Daoy (cell line): ENCODE data around the gene RAVER2. TPM values are rescaled to one million over a fixed set of nuclear protein-coding genes. Genes with fewer than 3 reads are reported as not detected.
"Not testable (repeated sequence)": the region's sequence is repeated elsewhere in the genome, so short reads cannot be mapped to it uniquely, and the experiment has no call there.

Experiments
- DNase-seq: peaks from one replicate; pipeline ENCODE4 v3.0.0-alpha.2; 2015; ENCODE audit warnings: low read depth
- total RNA-seq: library from RNA; depleted of rRNA; stranded (reverse); fragments of >200 nt; shearing (Covaris generic); gene quantifications from 2 replicates; pipeline ENCODE4 v1.2.3, GENCODE V29; 2014

The RAVER2 gene
- total RNA-seq, 1 experiment from 2014 or later: 9.0 TPM

- no peak for DNase-seq
These were observed 1.4 kb downstream of the RAVER2 start for GRCh38 chr1:64745986-64746940.

- DNase-seq: no peak
These were observed 3.3 kb downstream of the RAVER2 start for GRCh38 chr1:64748222-64748621.

GRCh38 chr1:64748706-64749105 lies 3.8 kb downstream of the RAVER2 start:
- DNase-seq: no peak

GRCh38 chr1:64750092-64750491 lies 5.2 kb downstream of the RAVER2 start:
- no peak for DNase-seq

- no peak for DNase-seq
These were observed 6.0 kb downstream of the RAVER2 start for GRCh38 chr1:64750875-64751274.

- DNase-seq: no peak
These were observed 9.3 kb downstream of the RAVER2 start for GRCh38 chr1:64754173-64754572.

- DNase-seq: no peak
These were observed 10.5 kb downstream of the RAVER2 start for GRCh38 chr1:64755361-64755760.

- DNase-seq: no peak
These were observed 11.9 kb downstream of the RAVER2 start for GRCh38 chr1:64756770-64757169.

GRCh38 chr1:64757213-64757612 lies 12.3 kb downstream of the RAVER2 start:
- no peak for DNase-seq

- DNase-seq: no peak
These were observed 13.4 kb downstream of the RAVER2 start for GRCh38 chr1:64758233-64758632.

- no peak for DNase-seq
These were observed 15.1 kb downstream of the RAVER2 start for GRCh38 chr1:64759968-64760367.

GRCh38 chr1:64765012-64765411 lies 20.1 kb downstream of the RAVER2 start:
- DNase-seq: no peak

GRCh38 chr1:64765826-64766225 lies 21.0 kb downstream of the RAVER2 start:
- no peak for DNase-seq

- DNase-seq: no peak
These were observed 21.6 kb downstream of the RAVER2 start for GRCh38 chr1:64766429-64766828.

- DNase-seq: no peak
These were observed 24.6 kb downstream of the RAVER2 start for GRCh38 chr1:64769482-64769881.

GRCh38 chr1:64769971-64770370 lies 25.1 kb downstream of the RAVER2 start:
- no peak for DNase-seq

GRCh38 chr1:64773306-64773705 lies 28.4 kb downstream of the RAVER2 start:
- DNase-seq: not testable (repeated sequence)

- DNase-seq: no peak
These were observed 30.2 kb downstream of the RAVER2 start for GRCh38 chr1:64775113-64775512.

GRCh38 chr1:64782044-64782443 lies 37.2 kb downstream of the RAVER2 start:
- DNase-seq: not testable (repeated sequence)

- not testable (repeated sequence) for DNase-seq
These were observed 38.0 kb downstream of the RAVER2 start for GRCh38 chr1:64782848-64783247.

GRCh38 chr1:64790832-64791487 lies 46.1 kb downstream of the RAVER2 start:
- no peak for DNase-seq

GRCh38 chr1:64798872-64799271 lies 54.0 kb downstream of the RAVER2 start:
- DNase-seq: no peak
